Activated naive CD4-positive, alpha-beta T cell treated with anti-CD3 and anti-CD28 coated beads, Interleukin-2, amount 50 U/mL, for 72 hours (primary cell): ENCODE measurements around the gene B4GALT5. TPM values are rescaled to one million over a fixed set of nuclear protein-coding genes. Genes with fewer than 3 reads are reported as not detected.
A peak's percentile ranks its signal among the peaks of the same experiment; 100 is the strongest.
"Not testable (repeated sequence)": the region's sequence is repeated elsewhere in the genome, so short reads cannot be mapped to it uniquely, and the experiment has no call there.

ENCODE experiments used
- ATAC-seq, 2 donors: fragments of 150-1000 bp; cut with Tn5 transposase; 2 replicates each; pipeline ENCODE4 v1.10.0; 2021; ENCODE audit warnings: mild to moderate bottlenecking in 2 of 2, moderate library complexity in 2 of 2
- DNase-seq, 2 donors: peaks; one replicate each; pipeline ENCODE4 v3.0.0; 2021 to 2022; ENCODE audit warnings: low spot score in 2 of 2
- H3K27ac Mint-ChIP-seq, 2 donors: one replicate each; pipeline ENCODE4 v1.8.0; 2022; ENCODE audit warnings: mild to moderate bottlenecking in 2 of 2, mixed read lengths in 2 of 2
- H3K36me3 Mint-ChIP-seq, 2 donors: one replicate each; pipeline ENCODE4 v1.8.0; 2022; ENCODE audit warnings: mixed read lengths in 2 of 2
- H3K9me3 Mint-ChIP-seq, 2 donors: one replicate each; pipeline ENCODE4 v1.8.0; 2022; ENCODE audit warnings: mixed read lengths in 2 of 2
- total RNA-seq, 2 donors: library from RNA; stranded (reverse); gene quantifications; one replicate each; pipeline ENCODE4 v1.2.3, GENCODE V29; 2022

B4GALT5 gene
- total RNA-seq, 2 donors from 2014 or later: 9.4 to 19.0 TPM

DNA sequence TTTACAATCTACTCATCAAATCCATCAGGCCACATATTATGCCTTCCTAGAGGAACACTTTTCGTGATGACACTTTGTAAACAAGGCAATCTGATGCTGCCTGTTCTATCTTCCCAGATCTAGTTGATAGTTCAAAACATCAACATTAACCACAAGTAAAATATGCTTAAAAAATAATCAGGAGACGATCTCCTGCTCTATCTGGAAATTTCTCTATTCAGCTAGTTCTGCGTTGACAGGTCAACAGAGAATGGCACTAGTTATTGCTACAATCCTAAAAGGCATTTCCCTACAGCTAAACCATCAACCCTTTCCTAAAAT is 2.1 kb downstream of the B4GALT5 start:
- Mint-ChIP-seq H3K27ac (no peak overlapping the region), H3K36me3 (no peaks in the 10 kb centered on the region), H3K9me3 (no peaks in the 10 kb centered on the region)
- DNase-seq (no peak), ATAC-seq (no peak)

DNA sequence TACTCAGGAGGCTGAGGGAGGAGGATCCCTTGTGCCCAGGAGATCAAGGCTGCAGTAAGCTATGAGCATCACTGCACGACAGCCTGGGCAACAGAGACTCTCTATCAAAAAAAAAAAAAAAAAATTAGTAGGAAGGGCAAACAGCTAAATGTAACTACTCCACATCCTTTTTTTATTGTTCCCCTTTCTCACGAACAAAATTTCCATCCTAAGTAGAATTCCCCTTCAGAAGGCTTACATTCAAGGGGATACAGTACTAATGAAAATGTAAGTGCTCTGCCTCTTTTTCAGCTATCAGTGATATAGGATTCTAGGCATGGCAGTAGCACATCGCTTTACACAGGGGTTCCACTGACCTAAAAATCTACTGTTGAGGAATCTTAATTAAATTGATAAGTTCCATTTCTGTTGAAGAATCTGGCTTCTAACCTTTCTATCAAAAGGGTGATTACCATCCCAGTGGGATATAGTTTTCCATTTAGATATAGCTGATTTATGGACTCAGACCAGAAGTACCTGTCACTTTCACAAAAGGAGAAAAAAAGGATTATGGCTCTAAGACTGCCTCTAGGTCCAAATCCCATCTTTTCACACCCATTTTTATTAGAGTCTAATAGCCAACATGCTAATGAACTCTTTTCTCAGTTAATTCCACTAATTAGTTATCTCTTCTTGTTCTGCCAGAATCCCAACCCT is 2.6 kb downstream of the B4GALT5 start:
- DNase-seq (no peak), ATAC-seq (no peak)
- Mint-ChIP-seq H3K9me3 (no peaks in the 10 kb centered on the region), H3K27ac (no peak overlapping the region), H3K36me3 (no peaks in the 10 kb centered on the region)

DNA sequence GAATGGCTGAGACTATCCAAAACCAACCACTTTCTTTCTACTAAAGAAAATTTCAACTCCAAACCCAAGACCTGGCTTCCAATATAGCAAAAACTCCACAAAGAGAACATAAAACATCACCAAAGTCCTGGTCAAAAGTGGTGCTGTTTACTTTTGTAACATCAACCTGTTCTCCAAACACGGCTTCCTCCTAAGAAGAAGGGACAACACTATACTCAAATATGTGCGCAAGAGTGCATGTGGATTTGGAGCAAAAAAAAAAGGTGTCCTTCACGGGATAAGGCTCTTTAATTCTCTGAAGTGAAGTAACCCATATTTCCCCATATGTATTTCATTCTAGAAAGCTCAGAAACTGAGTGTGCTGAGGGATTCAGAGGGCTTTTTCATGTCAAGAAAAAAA is 6.6 kb downstream of the B4GALT5 start:
- DNase-seq: no peak
- ATAC-seq: no peak
- H3K36me3 Mint-ChIP-seq: no peaks in the 10 kb centered on the region
- no peaks in the 10 kb centered on the region for H3K9me3 Mint-ChIP-seq
- no peak overlapping the region for H3K27ac Mint-ChIP-seq

DNA sequence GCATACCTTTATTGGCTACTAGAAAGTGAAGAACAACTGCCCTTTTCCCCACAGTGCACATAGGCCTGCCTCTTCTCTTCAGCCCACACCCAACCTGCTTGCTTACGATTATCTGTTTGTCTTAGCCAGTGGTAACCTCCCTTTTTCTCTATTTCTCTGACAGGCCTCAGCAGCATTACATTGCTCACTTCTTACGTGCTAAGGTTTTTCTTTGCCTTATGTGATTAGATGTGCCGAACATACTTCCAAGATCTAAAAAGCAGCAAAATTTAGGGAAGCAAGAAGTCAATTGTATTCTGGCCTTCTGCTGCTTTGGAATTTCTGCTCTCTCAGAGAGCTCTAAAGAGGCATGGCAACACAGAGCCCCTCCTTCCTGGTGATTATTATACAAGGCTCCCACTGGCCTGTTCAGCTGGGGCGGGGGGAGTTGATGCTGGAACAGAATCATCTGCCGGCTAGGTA is 7.0 kb downstream of the B4GALT5 start:
- ATAC-seq (no peak), DNase-seq (no peak)
- Mint-ChIP-seq H3K9me3 (no peaks in the 10 kb centered on the region), H3K36me3 (no peaks in the 10 kb centered on the region), H3K27ac (no peak overlapping the region)

DNA sequence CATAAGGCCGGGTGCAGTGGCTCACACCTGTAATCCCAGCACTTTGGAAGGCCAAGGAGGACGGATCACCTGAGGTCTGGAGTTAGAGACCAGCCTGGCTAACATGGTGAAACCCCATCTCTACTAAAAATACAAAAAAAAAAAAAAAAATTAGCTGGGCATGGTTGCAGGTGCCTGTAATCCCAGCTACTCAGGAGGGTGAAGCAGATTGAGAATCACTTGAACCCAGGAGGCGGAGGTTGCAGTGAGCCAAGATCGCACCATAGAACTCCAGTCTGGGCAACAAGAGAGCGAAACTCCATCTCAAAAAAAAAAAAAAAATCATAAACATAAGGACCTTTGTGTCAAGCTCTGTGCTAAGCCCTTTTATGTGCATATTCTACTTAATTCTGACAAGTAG is 7.8 kb downstream of the B4GALT5 start:
- not testable (repeated sequence) for DNase-seq, H3K9me3 Mint-ChIP-seq, H3K36me3 Mint-ChIP-seq, H3K27ac Mint-ChIP-seq, ATAC-seq

DNA sequence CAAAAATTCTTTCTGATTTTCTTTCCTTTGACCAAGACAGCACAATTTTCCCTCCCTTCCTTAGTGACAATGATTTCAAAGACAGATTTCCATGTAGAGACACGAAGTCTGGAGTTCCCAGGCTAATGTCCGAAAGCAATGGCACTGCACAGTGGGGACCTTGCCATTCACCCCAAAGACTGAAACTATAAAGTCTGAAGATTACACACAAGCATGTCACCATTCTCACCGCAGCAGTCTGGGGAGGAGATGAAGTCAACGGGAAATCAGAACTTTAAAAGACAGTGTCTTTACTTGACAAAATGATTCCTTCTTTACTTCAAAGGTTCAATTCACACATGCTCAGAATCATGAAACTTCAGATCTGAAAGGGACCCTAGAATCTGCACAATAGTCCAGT is 8.3 kb downstream of the B4GALT5 start:
- peak; percentile 39 to 70 for ATAC-seq
- Mint-ChIP-seq H3K36me3 (no peaks in the 10 kb centered on the region), H3K9me3 (no peaks in the 10 kb centered on the region), H3K27ac (no peak overlapping the region)
- DNase-seq: no peak

DNA sequence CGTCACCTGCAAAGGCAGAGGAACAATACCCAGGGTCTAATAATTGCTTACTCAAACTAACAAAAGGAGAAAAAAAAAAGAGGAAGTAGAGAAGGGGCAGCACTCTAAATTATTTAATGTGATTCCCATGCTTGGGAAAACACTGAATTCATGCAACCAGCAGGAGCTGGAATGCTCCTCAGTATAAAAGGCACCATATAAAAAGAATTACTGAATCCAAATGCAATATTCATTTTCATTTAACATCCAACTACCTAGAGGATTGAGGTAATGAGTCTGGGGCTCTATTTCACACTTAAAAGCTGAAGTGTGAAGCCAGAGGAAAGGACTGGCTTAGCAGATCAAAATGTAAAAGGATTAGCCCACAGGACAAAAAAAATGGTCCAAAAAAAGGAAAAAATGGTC is 8.7 kb downstream of the B4GALT5 start:
- H3K36me3 Mint-ChIP-seq: no peaks in the 10 kb centered on the region
- no peak for ATAC-seq
- no peak overlapping the region for H3K27ac Mint-ChIP-seq
- no peak for DNase-seq
- no peaks in the 10 kb centered on the region for H3K9me3 Mint-ChIP-seq

DNA sequence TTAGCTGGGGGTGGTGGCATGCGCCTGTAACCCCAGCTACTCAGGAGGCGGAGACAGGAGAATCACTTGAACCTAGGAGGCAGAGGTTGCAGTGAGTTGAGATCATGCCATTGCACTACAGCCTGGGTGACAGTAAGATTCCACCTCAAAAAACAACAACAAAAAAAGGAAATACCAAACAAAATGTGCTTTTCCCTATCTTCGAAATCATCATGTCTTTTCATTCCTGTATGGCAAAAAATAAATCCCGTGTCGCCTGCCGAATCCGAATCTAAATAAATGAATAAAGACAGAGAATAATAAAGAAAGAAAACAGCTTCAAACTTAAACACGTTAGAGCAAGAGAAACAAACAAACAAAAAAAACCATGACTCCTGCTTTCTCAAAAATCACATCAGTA is 11.8 kb downstream of the B4GALT5 start:
- Mint-ChIP-seq H3K36me3 (no peaks in the 10 kb centered on the region), H3K27ac (peak overlapping the region in 1 of 2 donors; percentile 75), H3K9me3 (no peaks in the 10 kb centered on the region)
- DNase-seq (no peak), ATAC-seq (no peak)

DNA sequence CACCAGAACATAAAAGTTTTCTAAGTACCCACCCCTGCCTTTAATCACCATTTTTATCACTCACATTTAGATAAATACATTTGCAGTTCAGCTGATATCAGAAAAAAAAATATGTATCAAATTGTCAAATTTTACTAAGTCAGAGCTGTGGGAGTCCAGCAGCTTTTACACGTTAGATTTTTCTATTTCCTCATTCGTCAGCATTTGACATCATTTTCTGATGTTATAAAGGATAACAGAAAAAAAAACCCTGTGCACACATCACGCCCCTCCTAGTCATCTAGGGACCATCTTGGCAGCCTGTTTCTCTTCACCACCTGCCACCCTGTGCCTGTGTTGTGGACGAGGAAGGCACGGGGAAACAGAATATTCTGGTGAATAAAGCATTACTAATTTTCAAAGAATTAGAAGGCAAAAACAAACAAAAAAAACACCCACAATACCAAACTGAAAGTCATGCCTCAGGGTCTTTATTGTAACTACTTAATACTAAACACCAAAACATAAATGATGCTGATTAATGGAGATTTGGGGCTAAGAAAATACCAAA is 12.4 kb downstream of the B4GALT5 start:
- Mint-ChIP-seq H3K36me3 (no peaks in the 10 kb centered on the region), H3K27ac (peak overlapping the region in 1 of 2 donors; percentile 36), H3K9me3 (no peaks in the 10 kb centered on the region)
- no peak for DNase-seq
- ATAC-seq: peak in 1 of 2 donors; percentile 62

DNA sequence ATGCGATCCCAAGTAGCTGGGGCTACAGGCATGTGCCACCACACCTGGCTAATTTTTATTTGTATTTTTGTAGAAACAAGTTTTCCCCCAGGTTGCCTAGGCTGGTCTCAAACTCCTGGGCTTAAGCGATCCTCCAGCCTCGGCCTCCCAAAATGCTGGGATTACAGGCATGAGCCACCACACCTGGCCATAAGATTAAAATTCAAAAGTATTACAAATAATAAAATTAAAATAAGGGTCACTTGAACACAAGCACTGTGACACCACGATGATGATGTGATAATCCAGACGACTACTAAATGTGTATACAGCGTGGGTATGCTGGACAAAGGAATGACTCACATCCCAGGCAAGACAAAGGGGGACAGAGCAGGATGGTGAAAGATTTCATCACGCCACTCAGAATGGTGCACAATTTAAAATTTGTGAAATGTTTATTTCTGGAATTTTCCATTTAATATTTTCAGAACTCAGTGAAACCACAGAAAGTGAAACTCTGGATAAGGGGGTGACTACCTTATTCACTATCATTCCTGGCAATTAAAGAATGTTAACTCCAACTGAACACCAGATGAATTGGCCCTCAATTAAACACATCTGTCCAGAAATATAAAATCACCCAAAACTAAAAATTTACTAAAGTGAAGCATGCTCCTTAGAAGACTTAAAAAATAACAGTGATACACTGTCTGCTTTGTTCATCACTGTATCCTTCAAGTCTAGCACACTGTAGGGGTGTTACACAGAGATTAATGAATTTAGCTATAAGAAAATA is 13.1 kb downstream of the B4GALT5 start:
- Mint-ChIP-seq H3K9me3 (no peaks in the 10 kb centered on the region), H3K36me3 (no peaks in the 10 kb centered on the region), H3K27ac (peak overlapping the region; percentile 65 to 84)
- no peak for ATAC-seq
- no peak for DNase-seq

DNA sequence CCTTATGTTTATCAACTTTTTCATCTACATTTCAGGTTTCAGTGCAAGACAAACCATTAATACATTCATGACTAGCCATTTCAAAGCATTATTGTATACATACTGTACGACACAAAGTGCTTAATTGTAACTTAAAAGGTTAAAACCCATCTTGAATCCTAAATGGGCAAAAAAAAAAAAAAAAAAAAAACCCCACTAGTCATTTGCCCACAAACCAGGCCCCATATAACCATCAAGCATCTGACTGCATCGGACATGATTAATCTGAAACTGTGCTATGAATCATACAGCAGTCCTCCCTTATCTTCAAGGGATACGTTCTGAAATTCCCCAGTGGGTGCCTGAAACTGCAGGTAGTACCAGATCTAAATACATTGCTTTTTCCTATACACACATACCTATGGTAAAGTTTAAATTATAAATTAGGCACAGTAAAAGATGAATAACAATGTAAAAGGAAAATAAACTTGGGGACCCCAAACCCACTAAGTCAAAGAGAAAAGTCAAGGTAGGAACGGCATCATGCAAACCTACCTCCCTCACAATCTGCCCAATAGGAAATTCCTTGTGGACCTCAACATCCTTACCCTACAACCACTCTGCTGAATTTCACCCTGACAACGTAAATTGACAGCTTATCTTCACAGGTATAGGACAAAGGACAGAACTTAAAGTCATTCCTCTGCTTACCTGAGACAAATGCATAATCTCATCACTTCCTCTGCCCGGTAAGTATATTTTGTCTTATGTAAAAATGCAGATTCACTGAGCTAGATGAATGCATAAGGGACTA is 14.3 kb downstream of the B4GALT5 start:
- H3K36me3 Mint-ChIP-seq: no peaks in the 10 kb centered on the region
- DNase-seq: peak in 1 of 2 donors; percentile 39

DNA sequence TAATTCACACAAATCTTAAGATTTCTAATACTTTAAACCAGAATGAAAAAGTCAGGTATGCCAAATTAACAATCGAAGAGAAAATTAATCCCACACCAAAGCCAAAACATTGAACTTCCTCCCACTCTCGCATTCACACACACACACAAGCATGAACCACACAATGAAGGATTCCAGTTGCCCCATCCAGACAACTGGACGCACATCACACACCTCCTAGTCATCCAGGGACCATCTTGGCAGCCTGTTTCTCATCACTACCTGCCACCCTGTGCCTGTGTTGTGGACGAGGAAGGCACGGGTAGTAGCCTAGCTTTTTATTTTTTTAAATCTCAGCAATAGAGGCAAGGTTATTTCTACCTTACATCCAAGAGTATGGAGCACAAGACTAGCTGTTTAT is 15.2 kb downstream of the B4GALT5 start:
- Mint-ChIP-seq H3K36me3 (no peaks in the 10 kb centered on the region), H3K27ac (peak overlapping the region in 1 of 2 donors; percentile 84), H3K9me3 (no peaks in the 10 kb centered on the region)
- no peak for ATAC-seq
- no peak for DNase-seq

More for the DNA sequence above, 14.3 kb downstream of the B4GALT5 start:
- no peaks in the 10 kb centered on the region for H3K9me3 Mint-ChIP-seq
- H3K27ac Mint-ChIP-seq: peak overlapping the region; percentile 65 to 84
- peak; percentile 94 to 99 for ATAC-seq

DNA sequence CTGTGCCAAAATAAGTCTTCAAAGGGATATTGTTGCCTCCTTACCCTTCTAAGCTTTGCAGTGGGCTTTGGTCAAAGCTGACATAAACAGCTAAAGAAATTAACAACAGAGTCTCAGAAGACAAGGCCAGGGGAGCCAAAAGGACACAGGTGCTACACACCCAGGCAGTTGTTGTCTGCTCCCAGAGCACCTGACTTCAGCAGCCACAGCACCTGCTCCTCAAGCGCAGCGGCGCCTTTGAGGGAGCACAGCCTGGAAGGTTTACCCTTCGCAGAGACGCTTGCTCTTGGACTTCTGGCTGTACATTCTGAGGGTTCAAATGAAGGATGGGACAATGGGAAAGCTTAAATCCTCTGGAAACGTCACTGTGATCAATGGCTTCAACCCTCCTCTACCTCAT is 16.6 kb downstream of the B4GALT5 start:
- ATAC-seq (no peak), DNase-seq (no peak)
- Mint-ChIP-seq H3K9me3 (no peaks in the 10 kb centered on the region), H3K27ac (no peak overlapping the region), H3K36me3 (no peaks in the 10 kb centered on the region)

DNA sequence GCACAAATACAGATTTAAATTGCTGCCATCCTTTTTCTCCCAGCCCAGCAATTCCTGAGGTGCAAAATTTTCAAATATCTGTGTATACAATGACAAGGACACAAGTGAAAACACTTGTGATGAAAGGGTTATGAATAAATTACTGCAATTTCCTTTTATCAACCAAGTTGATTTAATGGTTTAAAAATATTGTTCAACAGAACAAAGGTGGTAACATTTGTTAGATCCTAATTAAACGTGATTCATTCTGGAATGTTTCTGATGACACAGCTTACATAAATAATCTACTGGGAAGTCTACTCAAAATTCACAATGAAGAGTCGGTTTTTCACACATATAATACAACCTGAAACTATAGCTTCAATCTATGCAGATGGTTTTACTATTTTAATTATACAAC is 17.1 kb downstream of the B4GALT5 start:
- Mint-ChIP-seq H3K9me3 (no peaks in the 10 kb centered on the region), H3K36me3 (no peaks in the 10 kb centered on the region), H3K27ac (no peak overlapping the region)
- DNase-seq (no peak), ATAC-seq (no peak)

DNA sequence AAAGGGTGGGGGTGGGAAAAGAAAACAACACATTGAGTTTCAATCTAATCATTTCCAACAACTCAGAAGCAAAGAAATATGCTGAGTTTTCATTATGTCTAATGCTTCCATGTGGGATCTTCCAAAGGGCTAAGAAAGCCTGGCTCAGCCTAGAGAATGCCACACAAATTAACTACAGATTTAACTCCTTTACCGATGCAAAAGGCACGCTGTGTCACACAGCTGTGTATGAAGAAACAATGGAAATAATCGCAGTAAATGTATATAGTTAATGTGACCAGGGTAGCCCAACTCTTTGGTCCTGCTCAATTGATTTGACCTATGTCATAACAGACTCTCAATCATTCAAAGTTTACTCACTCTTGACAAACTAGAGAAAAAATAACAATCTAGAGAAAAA is 17.8 kb downstream of the B4GALT5 start:
- ATAC-seq: no peak
- H3K9me3 Mint-ChIP-seq: no peaks in the 10 kb centered on the region
- no peak overlapping the region for H3K27ac Mint-ChIP-seq
- no peaks in the 10 kb centered on the region for H3K36me3 Mint-ChIP-seq
- no peak for DNase-seq

DNA sequence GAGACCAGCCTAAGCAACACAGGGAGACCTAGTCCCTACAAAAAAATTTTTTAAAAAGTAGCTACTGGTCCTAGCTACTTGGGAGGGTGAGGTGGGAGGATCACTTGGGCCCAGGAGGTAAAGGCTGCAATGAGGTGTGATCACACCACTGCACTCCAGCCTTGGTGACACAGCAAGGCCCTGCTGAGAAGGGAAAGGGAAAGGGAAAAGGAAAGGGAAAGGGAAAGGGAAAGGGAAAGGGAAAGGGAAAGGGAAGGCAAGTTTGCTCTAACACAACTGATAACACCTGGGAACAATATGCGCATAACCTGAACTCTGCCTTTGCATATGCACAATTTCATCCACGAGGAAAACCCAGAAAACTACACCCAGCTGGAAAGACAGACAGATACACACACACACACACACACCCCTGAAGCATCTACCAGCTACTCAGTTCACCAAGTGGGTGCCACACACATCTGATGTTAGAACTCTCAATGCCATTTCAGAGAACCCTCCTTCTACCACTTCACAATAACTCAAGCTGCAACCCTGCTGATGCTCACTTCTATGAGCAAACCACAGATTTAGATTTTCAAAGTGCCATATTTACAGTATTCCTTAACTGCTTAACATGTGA is 19.1 kb downstream of the B4GALT5 start:
- no peak for DNase-seq
- peak in 1 of 2 donors; percentile 21 for ATAC-seq
- Mint-ChIP-seq H3K9me3 (no peaks in the 10 kb centered on the region), H3K27ac (no peak overlapping the region), H3K36me3 (no peaks in the 10 kb centered on the region)
